ENCODE measurements around the gene THUMPD3.

THUMPD3 gene

GRCh38 chr3:9361691-9362388 is 1.0 kb upstream of the THUMPD3 start:
- DNase-seq (ENCODE audit: low spot score): no peak
- TF ChIP-seq CTCF (IDR thresholded peaks at IDR 0.05; ENCODE audit: extremely low read depth, missing control alignments): no peak

- TF ChIP-seq CTCF (IDR thresholded peaks at IDR 0.05; ENCODE audit: extremely low read depth, missing control alignments): no peak
- no peak for DNase-seq (ENCODE audit: low spot score)
These were observed 6.7 kb downstream of the THUMPD3 start for GRCh38 chr3:9369508-9369907.

- no peak for DNase-seq (ENCODE audit: low spot score)
- no peak for TF ChIP-seq CTCF (IDR thresholded peaks at IDR 0.05; ENCODE audit: extremely low read depth, missing control alignments)
These were observed 10.6 kb downstream of the THUMPD3 start for GRCh38 chr3:9373465-9373864.

GRCh38 chr3:9377981-9378380 is 15.1 kb downstream of the THUMPD3 start:
- DNase-seq (ENCODE audit: low spot score): no peak
- TF ChIP-seq CTCF (IDR thresholded peaks at IDR 0.05; ENCODE audit: extremely low read depth, missing control alignments): no peak

- no peak for DNase-seq (ENCODE audit: low spot score)
- no peak for TF ChIP-seq CTCF (IDR thresholded peaks at IDR 0.05; ENCODE audit: extremely low read depth, missing control alignments)
These were observed 16.5 kb downstream of the THUMPD3 start for GRCh38 chr3:9379327-9379726.

GRCh38 chr3:9380014-9380413 is 17.2 kb downstream of the THUMPD3 start:
- no peak for TF ChIP-seq CTCF (IDR thresholded peaks at IDR 0.05; ENCODE audit: extremely low read depth, missing control alignments)
- DNase-seq (ENCODE audit: low spot score): no peak

- DNase-seq (ENCODE audit: low spot score): no peak
- no peak for TF ChIP-seq CTCF (IDR thresholded peaks at IDR 0.05; ENCODE audit: extremely low read depth, missing control alignments)
These were observed 21.4 kb downstream of the THUMPD3 start for GRCh38 chr3:9384141-9384828.

Data from GM20000 (cell line).